Germinal center (tissue), 1 donor: ENCODE results near the gene STAC2.

Source experiments
- DNase-seq: peaks from one replicate; pipeline ENCODE4 v3.0.0; 2012; ENCODE audit warnings: mixed read lengths, low spot score

STAC2 gene

GRCh38 chr17:39161962-39162361, 63.8 kb downstream of the STAC2 start:
- DNase-seq = no peak
